T47D (cell line): ENCODE data around the gene ANGPTL2.

Source experiments
- DNase-seq, 2 experiments: peaks; one replicate each; pipeline versions ENCODE4 v3.0.0 to v3.0.0-alpha.2; 2011 to 2012; ENCODE audit warnings: low read depth in 1 of 2, low spot score in 1 of 2
- JUND ChIP-seq: IDR thresholded peaks from 2 replicates; pipeline ENCODE4 v1.6.1; 2012; ENCODE audit warnings: low read depth
- in situ Hi-C: cut with HindIII; loops from 2 replicates; pipeline ENCODE4 v1.10.0; 2016; ENCODE audit warnings: low sequenced_read_pairs, low pct_unique_long_range_greater_than_20kb

Gene ANGPTL2

GRCh38 chr9:127138444-127138843, 16.0 kb upstream of the ANGPTL2 start:
- in situ Hi-C loops: no loop called here
- no peak for TF ChIP-seq JUND
- no peak for DNase-seq

GRCh38 chr9:127137640-127138360, 15.4 kb upstream of the ANGPTL2 start:
- in situ Hi-C loops: no loop called here
- DNase-seq: no peak
- TF ChIP-seq JUND: no peak

- in situ Hi-C loops: no loop called here
Measured at GRCh38 chr9:127136880-127137639, 14.6 kb upstream of the ANGPTL2 start.

GRCh38 chr9:127136081-127136879, 13.8 kb upstream of the ANGPTL2 start:
- in situ Hi-C loops: no loop called here
- no peak for TF ChIP-seq JUND
- no peak for DNase-seq

More at GRCh38 chr9:127136880-127137639, 14.6 kb upstream of the ANGPTL2 start:
- no peak for TF ChIP-seq JUND
- no peak for DNase-seq

- in situ Hi-C loops: no loop called here
Measured at GRCh38 chr9:127135056-127135745, 12.8 kb upstream of the ANGPTL2 start.

GRCh38 chr9:127133739-127134167, 11.3 kb upstream of the ANGPTL2 start:
- in situ Hi-C loops: no loop called here
- TF ChIP-seq JUND: no peak
- no peak for DNase-seq

More at GRCh38 chr9:127135056-127135745, 12.8 kb upstream of the ANGPTL2 start:
- no peak for TF ChIP-seq JUND
- no peak for DNase-seq

GRCh38 chr9:127132921-127133647, 10.6 kb upstream of the ANGPTL2 start:
- DNase-seq: no peak
- in situ Hi-C loops: no loop called here
- no peak for TF ChIP-seq JUND

- in situ Hi-C loops: no loop called here
Measured at GRCh38 chr9:127132375-127132774, 9.9 kb upstream of the ANGPTL2 start.

GRCh38 chr9:127131871-127132270, 9.4 kb upstream of the ANGPTL2 start:
- in situ Hi-C loops: no loop called here

More at GRCh38 chr9:127132375-127132774, 9.9 kb upstream of the ANGPTL2 start:
- no peak for DNase-seq
- TF ChIP-seq JUND: no peak

GRCh38 chr9:127130661-127131538, 8.5 kb upstream of the ANGPTL2 start:
- in situ Hi-C loops: no loop called here
- no peak for DNase-seq
- TF ChIP-seq JUND: no peak

More at GRCh38 chr9:127131871-127132270, 9.4 kb upstream of the ANGPTL2 start:
- no peak for DNase-seq
- TF ChIP-seq JUND: no peak

GRCh38 chr9:127130235-127130634, 7.8 kb upstream of the ANGPTL2 start:
- TF ChIP-seq JUND: no peak
- DNase-seq: no peak
- in situ Hi-C loops: no loop called here
